ENCODE measurements around the gene ALG11.

The ALG11 gene

GRCh38 chr13:51997641-51998330 lies 14.4 kb upstream of the ALG11 start:
- no peak for DNase-seq

- DNase-seq: no peak
Measured at GRCh38 chr13:51998723-51999509, 13.3 kb upstream of the ALG11 start.

DNA sequence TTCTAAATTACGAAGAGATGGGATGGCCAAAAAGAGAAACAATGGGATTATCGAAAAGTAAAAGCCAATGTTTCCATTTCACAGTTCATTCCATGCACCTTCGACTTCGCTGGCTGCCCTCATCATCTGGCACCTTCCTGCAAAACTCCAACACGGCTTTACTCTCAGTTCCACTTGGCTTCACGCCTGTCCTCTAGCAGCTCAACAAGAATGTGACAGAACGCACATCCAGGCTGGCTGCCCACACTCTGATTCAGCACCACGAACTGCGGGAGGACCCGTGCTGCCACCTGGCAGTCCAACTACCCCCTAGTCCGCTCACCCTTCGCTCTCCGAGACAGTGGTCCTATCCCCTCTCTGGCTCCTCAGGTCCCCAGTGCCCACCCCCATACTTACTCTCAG lies 12.7 kb upstream of the ALG11 start:
- no peak for DNase-seq

- no peak for DNase-seq
Measured at GRCh38 chr13:51999921-52000320, 12.3 kb upstream of the ALG11 start.

GRCh38 chr13:52001120-52001731 lies 11.0 kb upstream of the ALG11 start:
- DNase-seq: peak; percentile 35

DNA sequence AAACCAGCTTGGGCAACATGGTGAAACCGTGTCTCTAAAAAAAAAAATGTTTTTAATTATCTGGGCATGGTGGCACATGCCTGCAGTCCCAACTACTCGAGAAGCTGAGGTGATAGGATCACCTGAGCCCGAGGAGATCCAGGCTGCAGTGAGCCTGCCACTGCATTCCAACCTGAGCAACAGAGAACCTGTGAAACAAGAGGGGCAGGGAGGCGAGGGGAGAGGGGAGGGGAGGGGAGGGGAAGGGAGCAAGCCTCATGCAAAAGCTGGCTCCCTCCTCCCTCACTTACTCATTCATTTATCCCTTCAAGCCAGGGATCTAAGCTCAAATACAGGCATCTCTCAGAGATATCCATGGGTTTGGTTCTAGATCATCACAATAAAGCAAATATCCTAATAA lies 9.8 kb upstream of the ALG11 start:
- no peak for DNase-seq

GRCh38 chr13:52003541-52003940 lies 8.7 kb upstream of the ALG11 start:
- DNase-seq: no peak

GRCh38 chr13:52004511-52005170 lies 7.6 kb upstream of the ALG11 start:
- no peak for DNase-seq

- DNase-seq: no peak
Measured at GRCh38 chr13:52005841-52006522, 6.2 kb upstream of the ALG11 start.

DNA sequence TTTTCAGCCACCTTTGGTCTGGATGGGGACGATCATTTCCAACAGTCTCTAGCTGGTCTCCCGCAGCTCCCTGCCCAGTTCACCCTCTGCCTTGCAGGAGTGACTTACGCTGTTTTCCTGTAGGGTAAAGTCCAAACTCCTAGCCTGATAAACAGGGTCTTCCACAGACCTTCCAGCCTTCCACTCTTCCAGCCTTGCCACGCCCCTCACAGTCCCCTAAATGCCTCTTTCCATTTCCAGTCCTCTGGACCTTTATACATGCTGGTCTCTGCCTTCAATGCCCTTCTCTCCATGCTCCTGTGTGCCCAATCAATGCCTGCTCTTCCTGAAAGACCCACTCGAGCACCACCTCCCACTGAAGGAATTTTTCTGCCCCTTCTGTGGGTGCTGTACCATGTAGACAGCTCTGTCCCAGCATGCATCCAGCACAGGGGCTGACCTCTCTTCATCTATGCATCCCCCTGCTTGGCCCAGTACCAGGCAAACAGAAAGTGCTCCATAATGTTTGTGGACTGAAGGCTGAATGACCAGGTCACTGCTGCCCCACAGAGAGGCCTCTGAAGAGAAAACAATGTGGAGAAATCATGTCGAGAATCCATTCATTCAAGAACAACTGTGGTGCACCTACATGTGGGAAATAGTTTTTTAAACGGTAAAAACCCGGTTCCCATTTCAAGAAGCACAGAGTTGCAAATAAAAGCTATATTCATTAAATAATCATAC lies 5.5 kb upstream of the ALG11 start:
- DNase-seq: no peak

DNA sequence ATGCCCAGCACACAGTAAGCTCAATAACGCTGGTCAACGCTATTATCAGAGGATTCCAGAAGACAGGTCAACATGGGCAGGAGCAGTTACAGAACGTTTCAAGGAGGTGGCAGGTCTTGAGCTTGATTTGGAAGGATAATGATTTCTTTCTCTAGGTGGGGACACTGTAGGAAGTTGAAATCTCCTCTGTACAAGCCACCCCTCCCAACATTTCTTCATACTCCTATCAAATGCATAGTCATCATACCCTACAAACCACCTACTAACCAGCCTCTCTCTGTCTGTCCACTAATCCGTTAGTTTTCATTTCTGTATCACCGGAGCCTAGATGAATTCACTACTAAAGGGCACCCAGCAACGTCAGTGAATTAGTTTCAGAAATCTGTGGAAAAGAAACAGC lies 2.3 kb upstream of the ALG11 start:
- no peak for DNase-seq

DNA sequence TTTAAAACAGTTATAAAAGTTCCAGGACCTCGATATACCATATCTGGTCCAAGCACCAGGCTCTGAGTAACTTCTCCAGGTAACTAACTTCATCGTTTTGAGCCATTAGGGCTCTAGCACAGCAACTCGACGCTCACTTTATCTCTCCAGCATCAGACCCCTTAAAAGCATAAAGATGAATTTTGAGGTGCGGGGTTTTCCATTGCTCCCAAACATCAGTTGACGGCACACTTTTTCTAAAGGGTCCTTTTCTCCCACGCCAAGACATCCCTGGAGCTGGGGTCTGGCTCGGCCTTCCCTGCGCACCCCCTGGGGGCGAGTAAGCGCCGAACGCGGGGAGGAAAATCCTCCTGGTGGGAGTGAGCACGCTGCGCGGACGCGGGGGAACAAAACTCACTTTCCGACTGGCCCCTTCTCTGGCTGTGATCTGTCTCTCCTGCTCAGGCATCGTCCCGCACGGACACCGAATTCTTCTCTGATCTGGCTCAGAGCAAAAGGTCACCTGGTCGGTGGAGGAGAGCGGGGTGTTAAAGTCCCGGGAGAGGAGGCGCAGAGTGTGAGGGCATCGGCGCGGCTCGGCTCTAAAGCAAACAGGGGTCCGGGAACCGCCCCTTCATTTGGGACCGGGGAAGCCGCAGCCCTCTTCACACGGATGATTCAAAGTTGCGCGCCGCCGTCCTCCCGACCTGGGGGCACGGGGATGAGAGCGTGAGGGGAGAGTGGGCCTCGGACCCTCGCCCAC lies 1.1 kb upstream of the ALG11 start, which contains the start of gene ATP7B:
Gene ATP7B, minus strand, starts transcription at position 561 of the 742 bp plus-strand sequence. Its CDS starts 113 bp downstream, at position 448.
- DNase-seq: peak; percentile 29

- DNase-seq: no peak
Measured at GRCh38 chr13:52012512-52012836, 276 bp downstream of the ALG11 start.

DNA sequence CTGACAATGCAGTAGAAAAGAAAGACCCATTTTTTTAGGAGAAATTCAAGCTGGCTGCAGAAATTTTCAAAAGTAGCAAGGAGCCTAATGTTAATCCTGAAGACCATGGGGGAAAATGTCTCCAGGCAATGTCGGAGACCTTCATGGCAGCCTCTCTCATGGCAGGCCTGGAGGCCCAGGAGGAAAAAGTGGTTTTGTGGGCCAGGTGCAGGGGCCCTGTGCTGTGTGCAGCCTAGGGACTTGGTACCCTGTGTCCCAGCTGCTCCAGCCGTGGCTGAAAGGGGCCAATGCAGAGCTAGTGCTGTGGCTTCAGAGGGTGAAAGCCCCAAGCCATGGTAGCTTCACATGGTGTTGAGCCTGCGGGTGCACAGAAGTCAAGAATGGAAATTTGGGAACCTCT lies 4.1 kb downstream of the ALG11 start:
- no peak for DNase-seq

DNA sequence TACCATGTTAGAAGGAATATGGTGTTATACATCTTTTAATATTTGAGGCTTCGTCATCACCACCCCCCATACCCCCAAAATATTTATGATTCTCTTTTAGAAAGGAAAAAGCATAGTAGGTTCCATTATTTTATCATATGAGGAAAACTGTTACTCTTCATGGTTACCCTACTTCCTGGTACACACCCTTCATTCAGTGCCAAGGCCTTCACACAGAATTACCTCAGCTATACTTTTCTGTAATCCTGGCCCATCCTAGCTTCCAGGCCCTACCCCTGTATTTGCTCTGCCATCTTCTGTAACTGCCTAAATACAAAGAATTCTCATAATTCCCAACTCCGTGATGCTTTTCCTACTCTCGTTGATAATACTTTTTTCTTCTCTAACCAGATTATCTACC lies 8.0 kb downstream of the ALG11 start:
- DNase-seq: no peak

DNA sequence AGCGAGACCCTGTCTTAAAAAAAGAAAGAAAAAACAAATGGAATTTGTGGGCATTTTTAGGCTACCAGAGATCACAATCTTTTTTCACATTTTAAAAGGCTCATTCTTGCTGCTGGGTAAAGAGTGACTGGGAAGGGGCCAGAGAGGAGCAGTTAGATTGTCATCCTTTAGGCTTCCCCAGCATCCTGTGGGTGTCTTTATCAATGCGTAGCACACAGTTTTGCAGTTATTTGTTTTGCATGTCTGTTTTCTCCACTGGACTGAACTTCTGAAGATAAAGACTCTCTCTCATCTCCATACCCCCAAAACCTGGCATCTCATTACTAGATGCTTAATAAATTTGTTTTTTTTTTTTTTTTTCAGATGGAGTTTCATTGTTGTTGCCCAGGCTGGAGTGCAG lies 10.2 kb downstream of the ALG11 start:
- no peak for DNase-seq

GRCh38 chr13:52024481-52024880 lies 12.3 kb downstream of the ALG11 start, which contains the start of gene UTP14C:
TSS of gene UTP14C (plus strand) at chr13:52024691. CDS start at chr13:52028805, 4,114 bp downstream.
- no peak for DNase-seq

DNA sequence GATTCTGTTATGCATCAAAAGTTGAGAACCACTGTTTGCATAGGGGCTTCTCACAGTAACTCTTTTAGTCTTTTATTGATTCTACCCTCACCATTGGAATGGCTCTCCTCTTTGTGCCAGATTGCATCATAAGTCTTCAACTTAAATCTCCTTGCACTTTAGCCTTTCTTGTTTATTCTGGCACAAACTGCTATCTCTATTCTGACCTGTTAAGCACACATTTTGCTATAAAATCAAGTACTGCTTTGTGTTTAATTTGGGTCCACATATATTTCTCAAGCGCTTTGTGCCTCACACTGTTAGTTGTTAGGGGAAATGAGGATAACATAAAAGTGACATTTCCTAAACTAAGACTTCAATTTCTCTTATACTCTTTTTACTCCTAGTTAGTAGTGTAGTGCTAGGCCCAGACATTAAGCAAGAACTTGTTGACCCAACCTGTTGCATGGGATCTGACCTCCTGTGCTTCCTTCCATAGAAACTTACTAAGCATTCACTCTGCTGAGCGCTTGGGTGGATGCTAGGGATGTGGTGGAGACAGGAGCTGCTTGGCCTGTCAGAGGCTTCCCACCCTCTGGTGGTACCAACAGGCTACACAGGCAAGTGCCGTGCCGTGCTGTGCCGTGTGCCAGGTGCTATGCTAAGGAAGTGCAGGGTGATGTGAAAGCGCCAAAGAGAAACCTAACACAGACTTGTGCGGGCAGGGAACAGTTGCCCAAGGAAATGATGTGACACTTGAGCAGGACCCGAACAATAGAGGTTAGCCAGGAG lies 13.5 kb downstream of the ALG11 start:
- no peak for DNase-seq

DNA sequence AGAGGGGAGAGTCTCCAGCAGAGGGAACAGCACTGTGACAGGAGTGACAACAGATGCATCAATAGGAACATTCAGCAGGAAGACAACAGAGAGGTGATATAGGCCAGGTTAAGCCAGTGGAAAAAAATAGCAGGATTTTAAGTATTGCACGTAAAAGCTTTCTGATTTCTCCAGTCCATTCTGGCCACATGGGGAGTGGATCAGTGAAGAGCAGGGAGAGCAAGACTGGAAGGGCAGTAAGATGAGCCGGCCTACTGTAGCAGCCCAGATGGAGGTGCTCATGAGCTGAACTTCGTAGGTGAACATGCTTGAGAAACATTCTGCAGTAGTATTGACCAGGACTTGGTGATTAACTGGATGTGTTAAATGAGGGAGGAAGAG lies 14.0 kb downstream of the ALG11 start:
- no peak for DNase-seq

- DNase-seq: no peak
Measured at GRCh38 chr13:52027832-52028231, 15.6 kb downstream of the ALG11 start.

Measured in fibroblast of skin of back (primary cell).